Measurements from ENCODE around the gene SLC6A7.

DNA sequence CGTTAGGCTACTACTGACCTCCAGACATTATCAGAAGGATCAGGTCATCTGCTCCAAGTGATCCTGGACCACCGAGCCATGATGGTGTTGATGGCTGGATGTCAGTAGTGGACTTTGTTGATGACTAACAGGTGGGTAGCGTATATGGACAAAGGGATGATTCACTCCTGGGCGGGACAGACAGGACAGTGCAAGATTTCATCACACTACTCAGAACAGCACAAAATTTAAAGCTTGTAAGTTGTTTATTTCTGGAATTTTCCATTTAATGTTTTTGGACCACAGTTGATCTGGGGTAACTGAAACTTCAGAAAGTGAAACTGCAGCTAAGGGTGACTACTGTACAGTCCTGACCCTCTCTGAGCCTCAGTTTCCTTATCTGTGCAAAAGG lies 46.9 kb upstream of the SLC6A7 start:
- no peak for TF ChIP-seq CTCF (conservative IDR thresholded peaks at IDR 0.05; ENCODE audit: low read length)
- no peak for TF ChIP-seq EZH2phosphoT487 (IDR thresholded peaks at IDR 0.05; ENCODE audit: borderline replicate concordance)

Data from Loucy (cell line).